Neuron (in vitro differentiated cells): Measurements from ENCODE around the gene SLC25A34.

Source experiments
- H2AFZ ChIP-seq: one replicate; pipeline ENCODE4 v1.6.1; 2013; ENCODE audit warnings: low read depth, mild to moderate bottlenecking, inconsistent platforms, low read length, moderate library complexity
- H3K27me3 ChIP-seq: one replicate; pipeline ENCODE4 v1.6.1; 2013; ENCODE audit warnings: low read length; ENCODE audit not compliant: insufficient read depth
- H3K36me3 ChIP-seq: one replicate; pipeline ENCODE4 v1.6.1; 2013; ENCODE audit warnings: low read length; ENCODE audit not compliant: insufficient read depth
- H3K4me1 ChIP-seq: one replicate; pipeline ENCODE4 v1.6.1; 2013; ENCODE audit warnings: low read length; ENCODE audit not compliant: insufficient read depth
- H3K4me3 ChIP-seq: 2 replicates; pipeline ENCODE4 v1.5.1; 2013; ENCODE audit warnings: mild to moderate bottlenecking, low read length, moderate library complexity
- H3K9me3 ChIP-seq: one replicate; pipeline ENCODE4 v1.6.1; 2013; ENCODE audit warnings: low read length

The SLC25A34 gene

DNA sequence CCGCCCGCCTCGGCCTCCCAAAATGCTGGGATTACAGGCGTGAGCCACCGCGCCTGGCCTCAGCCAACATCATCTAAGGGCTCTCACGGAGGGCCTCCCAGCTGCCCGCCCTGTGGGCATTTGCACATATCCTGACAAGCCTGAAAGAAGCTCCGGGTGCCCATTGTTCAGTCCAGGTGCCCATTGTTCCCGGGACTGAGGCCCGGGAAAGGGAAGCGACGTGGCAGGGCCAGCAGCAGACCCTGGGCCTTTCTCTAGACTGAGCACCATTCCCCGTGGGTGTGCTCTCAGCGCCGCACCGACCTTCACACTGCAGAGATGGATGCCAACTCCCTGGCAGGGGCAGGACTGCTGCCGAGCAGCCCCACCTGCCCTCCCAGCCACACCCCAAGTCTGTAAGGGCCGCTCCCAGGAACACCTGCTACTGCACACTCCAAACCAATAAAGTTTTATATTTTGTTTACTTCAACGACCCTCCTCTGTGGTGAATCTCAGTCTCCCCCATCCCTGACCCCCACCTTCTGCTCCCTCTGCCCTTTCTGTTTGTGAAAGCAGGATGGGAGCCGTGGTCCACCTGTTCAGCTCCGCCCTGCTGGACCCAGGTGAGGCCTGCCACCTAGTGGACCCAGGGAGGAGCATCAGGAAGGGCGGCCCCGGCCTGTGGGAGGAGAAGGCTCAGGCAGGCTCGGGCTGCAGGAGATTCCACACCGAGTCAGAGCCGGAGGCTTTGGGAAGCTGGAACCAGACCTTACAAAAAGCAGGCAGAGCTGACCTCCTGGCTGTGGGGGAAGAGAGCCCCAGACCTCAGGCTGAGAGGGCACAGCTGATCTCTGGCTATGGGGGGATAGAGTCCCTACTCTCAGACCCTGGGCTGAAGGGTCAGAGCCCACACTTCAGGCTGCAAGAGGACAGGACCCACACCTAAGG, 5.1 kb downstream of the SLC25A34 start:
- H3K27me3 ChIP-seq: no peaks in the 10 kb centered on the region
- H2AFZ ChIP-seq: no peak overlapping the region
- peaks cover 7% of the 10 kb centered on the region for H3K4me1 ChIP-seq
- H3K4me3 ChIP-seq: no peak overlapping the region
- no peaks in the 10 kb centered on the region for H3K36me3 ChIP-seq
- no peaks in the 10 kb centered on the region for H3K9me3 ChIP-seq

DNA sequence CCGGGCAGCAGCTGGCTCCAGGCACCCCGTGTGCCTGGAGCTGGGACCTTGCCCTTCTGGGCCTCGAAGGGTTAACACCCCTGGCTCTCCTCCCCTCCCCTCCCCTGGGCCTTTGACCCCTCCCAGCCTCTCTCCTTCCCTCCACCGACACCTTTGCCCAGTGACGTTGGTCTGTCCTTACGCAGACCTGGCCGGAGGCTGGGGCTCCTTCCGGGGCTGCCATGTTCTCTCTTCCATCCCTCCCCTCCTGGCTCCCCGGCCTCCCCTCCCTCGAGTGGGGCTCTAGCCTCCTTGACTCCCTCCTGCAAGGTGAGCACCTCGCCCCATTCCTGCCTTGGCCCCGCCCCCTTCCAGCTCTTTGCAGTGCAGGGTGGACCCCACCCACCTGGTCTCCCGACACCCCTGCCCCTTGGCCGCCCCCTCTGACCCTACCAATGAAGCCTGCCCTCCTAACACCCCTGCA, 6.3 kb downstream of the SLC25A34 start, which contains the start of gene TMEM82:
TMEM82 (plus strand) TSS at position 161 of the 463 bp plus-strand sequence; CDS start at position 222, 61 bp downstream.
- Histone ChIP-seq H3K4me1 (peaks cover 7% of the 10 kb centered on the region), H3K36me3 (no peaks in the 10 kb centered on the region), H2AFZ (no peak within 1 kb of the TSS), H3K4me3 (no peak within 1 kb of the TSS), H3K9me3 (no peaks in the 10 kb centered on the region), H3K27me3 (no peaks in the 10 kb centered on the region)

DNA sequence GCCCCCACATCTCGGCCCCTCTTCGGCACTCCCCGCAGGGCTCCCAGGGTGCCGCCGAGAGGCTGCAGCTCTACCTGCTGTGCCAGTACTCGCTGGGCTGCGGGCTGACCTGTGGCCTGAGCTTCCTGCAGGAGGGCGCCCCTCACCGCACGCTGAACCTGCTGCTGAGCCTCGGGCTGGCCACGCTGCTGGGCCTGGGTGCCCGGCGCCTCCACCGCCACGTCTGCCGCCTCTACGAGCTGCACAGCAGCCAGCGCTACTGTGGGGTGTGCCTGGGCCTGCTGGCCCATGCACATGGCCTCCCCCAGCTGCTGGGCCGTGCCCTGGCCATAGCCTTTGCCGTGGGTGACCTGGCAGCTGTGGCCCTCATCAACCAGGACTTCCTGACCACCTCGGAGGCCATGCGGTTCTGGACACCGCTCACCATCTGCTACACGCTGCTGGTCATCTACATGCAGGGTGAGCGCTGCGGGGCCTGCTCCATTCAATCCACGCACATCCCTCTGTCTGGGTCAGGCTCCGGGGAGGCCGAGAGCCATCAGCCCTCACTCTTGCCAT, 8.1 kb downstream of the SLC25A34 start:
- H3K4me3 ChIP-seq: no peak overlapping the region
- no peak overlapping the region for H2AFZ ChIP-seq
- no peaks in the 10 kb centered on the region for H3K4me1 ChIP-seq
- no peaks in the 10 kb centered on the region for H3K9me3 ChIP-seq
- H3K27me3 ChIP-seq: peaks cover 1% of the 10 kb centered on the region
- H3K36me3 ChIP-seq: no peaks in the 10 kb centered on the region

DNA sequence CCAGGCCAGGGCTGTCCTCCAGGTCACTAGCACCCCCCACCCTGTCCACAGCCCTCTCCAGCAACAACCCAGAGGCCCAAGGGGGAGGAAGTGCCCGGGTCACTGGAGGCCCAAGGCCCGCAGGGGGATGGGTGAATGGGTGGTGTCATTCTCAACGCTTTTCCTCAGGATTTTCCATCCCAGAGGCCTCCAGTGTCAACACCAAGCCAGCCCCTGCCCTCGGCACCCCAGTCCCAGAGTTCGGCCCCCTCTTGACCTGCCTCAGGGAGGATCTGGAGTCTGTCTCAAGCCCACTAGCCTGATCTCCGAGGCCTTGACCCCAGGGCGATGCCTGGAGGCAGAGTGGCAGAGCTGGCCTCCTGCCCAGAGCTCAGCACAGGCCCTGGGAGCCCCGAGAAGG, 11.3 kb downstream of the SLC25A34 start:
- Histone ChIP-seq H3K27me3 (peaks cover 7% of the 10 kb centered on the region), H2AFZ (no peak overlapping the region), H3K4me1 (no peaks in the 10 kb centered on the region), H3K36me3 (no peaks in the 10 kb centered on the region), H3K4me3 (no peak overlapping the region), H3K9me3 (no peaks in the 10 kb centered on the region)

DNA sequence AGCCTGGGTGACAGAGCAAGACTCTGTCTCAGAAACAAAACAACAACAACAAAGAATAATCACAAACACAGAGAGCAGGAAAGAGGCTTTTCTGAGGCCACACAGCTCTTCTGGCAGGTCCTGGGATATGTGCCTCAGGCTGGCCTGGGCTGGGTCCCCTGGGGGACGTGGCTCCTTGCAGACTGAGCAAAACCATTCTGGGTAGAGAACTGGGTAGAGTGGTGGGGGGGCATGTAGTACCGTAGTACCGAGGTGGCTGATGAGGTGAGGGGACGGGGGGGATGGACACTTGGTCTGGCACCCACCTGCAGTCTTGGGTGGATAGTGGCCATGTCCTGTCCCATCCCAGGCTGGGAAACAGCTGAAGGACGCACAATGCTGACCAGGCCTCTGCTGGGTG, 12.2 kb downstream of the SLC25A34 start:
- no peak overlapping the region for H2AFZ ChIP-seq
- H3K4me1 ChIP-seq: no peaks in the 10 kb centered on the region
- peaks cover 7% of the 10 kb centered on the region for H3K27me3 ChIP-seq
- H3K36me3 ChIP-seq: no peaks in the 10 kb centered on the region
- no peak overlapping the region for H3K4me3 ChIP-seq
- H3K9me3 ChIP-seq: no peaks in the 10 kb centered on the region

DNA sequence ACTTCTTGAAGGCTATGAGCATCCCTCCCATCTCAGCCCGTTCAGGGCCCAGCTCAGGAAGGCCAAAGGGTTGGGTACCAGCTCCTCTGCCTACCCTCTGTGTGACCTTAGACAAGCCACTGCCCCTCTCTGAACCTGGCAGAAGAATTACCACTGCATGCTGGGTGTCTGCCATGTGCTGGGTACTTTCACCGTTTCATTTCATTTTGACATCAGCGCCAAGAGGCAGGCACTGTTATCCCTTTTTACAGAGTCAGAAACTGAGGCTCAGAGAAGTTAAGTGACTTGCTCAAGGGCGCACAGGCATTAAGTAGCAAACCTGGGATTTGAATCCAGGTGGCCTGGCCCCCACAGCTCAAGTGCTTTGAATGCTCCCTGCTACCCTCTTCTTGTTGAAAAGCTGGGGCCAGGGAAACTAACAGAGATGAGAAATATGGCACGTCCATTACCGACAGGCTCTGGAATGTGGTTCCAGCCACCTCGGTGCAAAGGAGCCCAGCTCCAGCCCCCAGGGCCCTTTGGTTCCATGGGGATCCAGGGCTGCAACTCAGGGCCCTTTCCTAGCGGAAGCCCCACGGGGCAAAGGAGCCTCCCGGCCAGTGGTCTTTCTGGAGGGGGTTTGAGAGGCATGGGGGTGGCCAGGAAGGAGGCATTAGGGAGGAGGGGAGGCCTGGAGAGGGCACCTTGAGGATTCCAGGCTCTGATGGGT, 12.8 kb downstream of the SLC25A34 start:
- H3K27me3 ChIP-seq: peaks cover 7% of the 10 kb centered on the region

DNA sequence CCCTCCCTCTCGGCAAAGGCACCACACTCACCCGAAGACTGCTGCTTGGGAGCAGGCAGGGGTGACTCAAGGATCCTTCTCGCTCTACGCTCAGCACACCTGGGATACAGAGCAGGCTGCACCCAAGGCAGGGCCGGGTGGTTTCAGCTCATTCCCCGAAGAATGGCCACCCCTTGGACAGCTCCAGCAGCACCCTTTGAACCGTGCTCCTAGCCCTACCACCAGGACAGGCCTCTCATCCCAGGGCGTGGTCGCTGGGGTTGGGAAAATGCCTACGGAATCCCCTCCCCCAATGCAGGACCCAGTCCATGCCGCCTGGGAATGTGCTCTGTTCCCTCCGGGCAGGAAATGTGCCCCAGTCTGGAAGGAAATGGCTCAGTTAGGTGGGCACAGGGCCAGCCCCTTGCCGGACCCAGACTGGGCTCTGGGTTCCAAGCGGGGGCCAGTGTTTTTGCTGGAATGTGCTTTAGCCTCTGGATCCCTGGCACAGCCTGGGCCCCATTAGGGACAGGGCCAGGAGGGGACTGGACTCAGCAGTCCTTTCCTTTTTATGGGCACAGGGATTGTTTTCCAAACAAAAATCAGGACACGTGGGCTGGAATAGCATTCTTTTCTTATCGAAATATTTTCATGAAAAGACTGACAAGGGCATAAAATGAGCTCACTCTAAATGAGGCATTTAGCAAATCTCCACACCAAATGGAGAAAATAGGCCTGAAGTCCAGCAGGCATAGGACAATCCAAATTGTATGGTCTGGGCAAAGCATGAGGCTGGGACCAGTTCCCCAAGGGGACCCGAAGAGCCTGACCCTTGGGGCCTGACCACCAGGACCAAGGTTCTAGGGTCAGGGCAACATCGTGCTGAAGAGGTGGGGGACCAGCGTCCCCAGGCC, 13.6 kb downstream of the SLC25A34 start:
- Histone ChIP-seq H3K4me3 (no peak overlapping the region), H2AFZ (no peak overlapping the region), H3K36me3 (no peaks in the 10 kb centered on the region), H3K27me3 (peaks cover 7% of the 10 kb centered on the region), H3K4me1 (no peaks in the 10 kb centered on the region), H3K9me3 (no peaks in the 10 kb centered on the region)

More for the DNA sequence above, 12.8 kb downstream of the SLC25A34 start:
- Histone ChIP-seq H2AFZ (no peak overlapping the region), H3K4me3 (no peak overlapping the region), H3K4me1 (no peaks in the 10 kb centered on the region), H3K36me3 (no peaks in the 10 kb centered on the region), H3K9me3 (no peaks in the 10 kb centered on the region)

DNA sequence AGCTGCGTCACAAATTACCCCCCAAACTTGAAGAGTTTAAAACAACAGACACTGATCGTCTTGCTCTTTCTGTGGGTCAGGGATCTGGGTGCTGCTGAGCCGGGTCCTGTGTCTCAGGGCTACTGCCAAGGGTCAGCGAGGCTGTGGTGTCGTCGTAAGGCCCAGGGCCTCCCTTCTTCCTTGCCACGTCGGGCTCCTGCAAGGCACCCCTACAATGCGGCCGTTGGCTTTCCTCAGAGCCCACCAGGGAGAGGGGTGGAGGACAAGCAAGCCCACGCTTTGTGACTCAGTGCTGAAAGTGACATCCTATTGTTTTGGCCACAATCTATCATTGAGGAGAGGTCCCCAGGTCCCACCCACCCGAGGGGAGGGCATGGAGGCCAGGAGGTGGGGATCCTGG, 14.9 kb downstream of the SLC25A34 start:
- Histone ChIP-seq H3K4me1 (peaks cover 2% of the 10 kb centered on the region), H2AFZ (no peak overlapping the region), H3K36me3 (no peaks in the 10 kb centered on the region), H3K9me3 (no peaks in the 10 kb centered on the region), H3K4me3 (no peak overlapping the region), H3K27me3 (peaks cover 7% of the 10 kb centered on the region)

DNA sequence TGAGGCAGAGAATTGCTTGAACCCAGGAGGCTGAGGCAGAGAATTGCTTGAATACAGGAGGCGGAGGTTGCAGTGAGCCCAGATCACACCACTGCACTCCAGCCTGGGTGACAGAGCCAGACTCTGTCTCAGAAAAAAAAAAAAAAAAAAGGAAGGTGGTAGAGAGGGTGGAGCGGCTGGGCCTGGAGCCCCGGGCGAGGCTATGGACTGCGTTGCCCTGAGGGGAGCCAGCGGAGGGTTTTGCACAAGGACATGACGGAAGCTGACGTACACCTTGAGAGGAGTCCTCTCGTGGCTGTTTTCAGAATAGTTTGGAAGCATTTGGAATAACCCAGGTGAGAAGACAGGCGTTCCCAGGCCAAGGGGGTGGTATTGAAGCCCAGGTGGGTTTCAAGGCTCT, 15.7 kb downstream of the SLC25A34 start:
- Histone ChIP-seq H3K4me3 (no peak overlapping the region), H2AFZ (no peak overlapping the region), H3K36me3 (no peaks in the 10 kb centered on the region), H3K9me3 (no peaks in the 10 kb centered on the region), H3K27me3 (peaks cover 12% of the 10 kb centered on the region), H3K4me1 (peaks cover 7% of the 10 kb centered on the region)

DNA sequence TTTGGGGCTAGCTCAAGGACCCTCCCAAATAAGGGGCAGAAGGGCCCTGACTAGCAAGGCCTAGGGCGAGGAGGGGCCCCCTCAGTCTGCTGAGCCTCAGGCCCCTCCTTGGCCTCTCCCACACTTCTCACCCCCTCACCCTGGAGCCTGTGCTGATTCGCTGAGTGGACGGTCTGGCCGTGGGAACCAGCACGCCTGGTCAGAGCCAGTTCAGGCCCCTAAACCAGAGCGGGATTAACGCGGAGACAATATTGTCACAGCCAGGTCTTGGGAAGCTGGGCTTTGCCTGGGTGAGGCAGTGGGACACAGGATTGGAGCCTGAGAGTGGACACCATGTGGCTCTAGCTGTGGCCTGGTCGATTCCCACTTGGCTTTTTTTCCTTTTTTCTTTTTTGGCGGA, 17.7 kb downstream of the SLC25A34 start:
- H3K4me3 ChIP-seq: no peak overlapping the region
- H3K36me3 ChIP-seq: no peaks in the 10 kb centered on the region
- no peak overlapping the region for H2AFZ ChIP-seq
- H3K9me3 ChIP-seq: no peaks in the 10 kb centered on the region
- peaks cover 26% of the 10 kb centered on the region for H3K27me3 ChIP-seq
- peaks cover 18% of the 10 kb centered on the region for H3K4me1 ChIP-seq

DNA sequence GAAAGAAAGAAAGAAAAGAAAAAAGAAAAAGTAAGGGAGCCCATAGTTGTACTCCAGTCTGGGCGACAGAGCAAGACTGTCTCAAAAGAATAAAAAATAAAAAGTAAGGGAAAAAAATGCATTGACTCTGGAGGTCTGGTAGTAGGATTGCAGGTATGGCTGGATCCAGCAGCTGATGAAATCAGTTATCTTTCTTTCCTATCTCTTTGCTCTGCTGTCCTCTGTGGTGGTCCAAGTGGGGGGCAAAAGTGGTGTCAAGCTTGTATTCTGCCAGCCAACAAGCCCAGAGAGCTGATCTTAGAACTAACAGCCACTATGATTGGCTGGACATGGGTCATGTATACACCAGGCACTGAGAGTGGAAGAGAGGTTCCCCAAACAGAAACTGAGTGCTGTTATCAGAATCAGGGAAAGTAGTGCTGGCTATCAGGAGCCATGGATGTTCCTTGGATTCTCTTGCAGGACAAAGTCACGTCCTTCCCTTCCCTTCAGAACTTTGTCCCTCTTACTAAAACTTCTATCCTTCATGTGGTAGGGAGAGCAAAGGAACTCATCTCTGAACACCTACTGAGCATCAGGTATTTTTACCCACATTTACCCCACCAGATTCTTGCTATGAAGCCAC, 19.1 kb downstream of the SLC25A34 start:
- Histone ChIP-seq H3K4me3 (no peak overlapping the region), H3K36me3 (no peaks in the 10 kb centered on the region), H3K9me3 (no peaks in the 10 kb centered on the region), H3K4me1 (peaks cover 24% of the 10 kb centered on the region), H2AFZ (no peak overlapping the region), H3K27me3 (peaks cover 27% of the 10 kb centered on the region)

DNA sequence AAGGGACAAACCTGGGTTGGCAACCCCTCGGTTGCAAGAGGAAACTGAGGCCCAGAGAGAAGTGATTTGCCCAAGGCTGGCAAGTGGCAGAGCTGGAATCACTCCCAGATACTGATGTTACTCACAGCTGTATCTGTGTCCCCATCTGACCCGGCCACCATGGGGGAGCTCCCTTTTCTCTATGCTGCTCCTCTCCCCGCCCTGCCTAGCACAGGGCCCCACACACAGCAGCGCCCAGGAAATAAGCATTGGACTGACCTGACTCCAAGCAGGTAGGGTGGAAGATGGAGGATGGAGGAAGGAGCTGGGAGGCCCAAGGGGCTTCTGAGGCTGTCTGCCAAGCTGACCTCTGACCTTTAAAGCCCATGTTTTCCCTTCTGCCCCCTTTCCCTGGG, 19.6 kb downstream of the SLC25A34 start:
- Histone ChIP-seq H3K4me1 (peaks cover 27% of the 10 kb centered on the region), H3K36me3 (no peaks in the 10 kb centered on the region), H3K4me3 (no peak overlapping the region), H2AFZ (no peak overlapping the region), H3K27me3 (peaks cover 27% of the 10 kb centered on the region), H3K9me3 (no peaks in the 10 kb centered on the region)
